ENCODE data around the gene TNRC6A. TPM values are rescaled to one million over a fixed set of nuclear protein-coding genes. Genes with fewer than 3 reads are reported as not detected.
"Not testable (repeated sequence)": the region's sequence is repeated elsewhere in the genome, so short reads cannot be mapped to it uniquely, and the experiment has no call there.

TNRC6A gene
- polyA plus RNA-seq, 10 donors = 22.5 to 54.9 (median 31.4) TPM

DNA sequence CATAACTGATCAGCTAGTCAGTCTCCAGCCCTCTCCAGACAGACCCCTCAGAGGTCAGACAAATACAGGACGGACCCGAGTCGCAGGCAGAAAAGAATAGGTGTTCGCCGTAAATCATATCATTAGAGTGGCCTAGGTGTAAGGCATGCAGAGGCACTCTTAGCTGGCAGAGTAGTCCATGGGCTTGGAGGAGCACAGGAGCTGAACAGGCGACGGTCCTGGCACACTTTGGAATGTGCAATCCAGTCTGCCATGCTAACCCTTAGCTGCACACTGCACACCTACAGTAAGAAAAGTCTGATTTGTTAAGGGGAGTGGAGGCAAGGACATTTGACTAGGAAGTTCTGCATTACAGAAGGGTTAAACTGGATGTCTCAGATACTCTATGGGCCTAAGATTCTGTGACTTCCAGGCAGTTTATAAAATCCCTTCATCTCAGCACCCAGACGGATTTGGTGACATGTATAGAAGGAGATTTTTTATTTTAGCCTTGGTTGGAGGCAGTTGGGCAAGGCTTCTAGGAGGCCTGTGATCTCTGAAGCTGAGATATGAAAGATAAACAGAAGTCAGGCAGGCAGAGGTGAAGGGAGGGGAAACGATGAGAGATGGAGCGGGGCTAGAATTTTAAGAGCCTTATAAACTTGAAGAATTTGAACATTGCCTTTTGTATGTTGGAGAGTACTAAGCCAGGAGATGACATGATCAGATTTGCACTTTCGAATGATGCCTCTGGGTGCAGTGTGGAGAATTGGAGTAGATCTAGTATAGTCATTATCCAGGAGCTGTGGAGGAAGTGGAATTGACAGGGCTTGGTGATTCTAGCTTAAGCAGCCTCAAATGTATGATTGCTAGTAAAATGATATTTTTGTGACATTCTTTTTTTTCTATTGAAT, 81.7 kb downstream of the TNRC6A start:
- no peak for DNase-seq

DNA sequence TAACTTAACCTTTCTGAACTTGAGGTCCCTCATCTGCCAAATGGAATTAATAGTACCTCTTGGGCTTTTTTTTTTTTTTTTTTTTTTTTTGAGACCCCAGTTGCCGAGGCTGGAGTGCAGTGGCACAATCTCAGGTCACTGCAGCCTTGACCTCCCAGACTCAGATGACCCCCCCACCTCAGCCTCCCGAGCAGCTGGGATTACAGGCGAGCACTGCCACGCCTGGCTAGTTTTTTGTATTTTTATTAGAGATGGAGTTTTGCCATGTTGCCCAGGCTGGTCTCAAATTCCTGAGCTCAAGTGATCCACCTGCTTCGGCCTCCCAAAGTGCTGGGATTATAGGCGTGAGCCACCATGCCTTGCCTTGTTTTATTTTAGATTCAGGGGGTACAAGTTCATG, 83.4 kb downstream of the TNRC6A start:
- DNase-seq = not testable (repeated sequence)

DNA sequence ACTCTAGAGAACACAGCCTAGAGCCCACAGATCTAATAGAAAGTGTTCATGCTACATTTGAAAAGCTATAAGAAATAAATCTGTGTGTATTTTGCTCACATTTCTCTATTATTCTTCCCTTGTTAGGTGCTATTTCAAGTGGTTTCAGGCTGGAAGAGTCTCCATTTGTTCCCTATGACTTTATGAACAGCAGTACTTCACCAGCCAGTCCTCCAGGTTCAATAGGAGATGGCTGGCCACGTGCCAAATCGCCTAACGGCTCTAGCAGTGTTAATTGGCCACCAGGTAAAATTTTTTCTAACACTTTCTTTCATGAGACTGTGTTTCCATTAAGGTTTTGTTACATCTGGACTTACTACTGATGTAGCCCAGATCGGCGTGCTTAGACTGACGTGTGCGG, 85.6 kb downstream of the TNRC6A start:
- DNase-seq = no peak

DNA sequence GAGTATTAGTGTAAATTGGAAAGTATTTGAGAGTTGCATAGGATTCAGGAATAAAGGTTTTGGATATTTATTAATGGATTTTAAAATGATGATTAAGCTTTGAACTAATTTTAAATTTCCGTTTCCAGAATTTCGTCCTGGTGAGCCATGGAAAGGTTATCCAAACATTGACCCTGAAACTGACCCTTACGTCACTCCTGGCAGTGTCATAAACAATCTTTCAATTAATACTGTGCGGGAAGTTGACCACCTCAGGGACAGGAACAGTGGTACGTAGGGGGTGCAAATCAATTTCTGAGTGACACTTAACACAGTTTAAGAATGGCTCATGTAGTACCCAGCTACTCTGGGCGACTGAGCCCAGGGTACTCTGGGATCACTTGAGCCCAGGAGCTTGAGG, 87.2 kb downstream of the TNRC6A start:
- no peak for DNase-seq

DNA sequence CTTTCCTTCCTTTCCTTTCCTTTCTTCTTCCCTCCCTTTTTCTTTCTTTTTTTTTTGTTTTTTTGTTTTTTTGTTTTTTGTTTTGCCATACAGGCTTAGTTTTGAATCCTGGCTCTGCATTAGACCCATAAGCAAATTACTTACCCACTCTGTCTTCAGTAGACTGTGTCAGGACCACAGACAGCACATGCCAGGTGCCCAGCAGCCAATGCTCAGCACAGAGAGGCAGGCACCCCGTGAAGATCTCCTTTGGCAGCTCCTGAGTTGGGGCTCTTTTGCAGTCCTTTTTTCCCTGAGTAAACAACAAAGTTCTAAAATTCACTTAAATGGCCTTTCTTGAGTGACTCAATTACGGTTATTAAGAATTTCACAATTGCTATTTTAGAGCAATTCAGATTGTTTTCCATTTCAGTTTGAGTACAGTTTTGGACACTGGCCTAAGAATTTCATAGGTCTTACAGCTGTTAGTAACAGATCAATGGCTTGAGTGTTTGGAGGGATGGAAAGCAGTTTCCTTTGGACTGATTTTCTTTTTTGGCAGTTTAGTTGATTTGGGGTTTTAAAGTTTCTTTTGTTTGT, 90.1 kb downstream of the TNRC6A start:
- no peak for DNase-seq

DNA sequence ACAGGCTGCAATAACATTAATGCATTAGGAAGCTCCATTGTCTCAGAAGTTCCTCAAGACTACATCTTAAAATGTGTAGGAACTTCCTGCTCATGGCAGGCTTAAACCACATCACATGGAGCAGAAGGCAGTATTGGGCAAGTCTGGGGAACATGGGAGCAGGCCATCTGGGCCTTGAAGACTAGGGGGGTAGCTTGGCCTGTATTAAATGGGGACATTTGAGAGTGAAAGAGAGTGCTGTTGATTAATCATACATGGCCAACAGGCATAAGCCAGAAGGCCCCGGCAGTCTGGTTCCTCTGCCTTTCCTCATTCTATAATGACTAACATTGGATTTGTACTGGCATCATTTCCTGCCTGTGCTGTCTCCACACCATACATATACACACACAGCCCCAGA, 91.1 kb downstream of the TNRC6A start:
- DNase-seq = no peak

DNA sequence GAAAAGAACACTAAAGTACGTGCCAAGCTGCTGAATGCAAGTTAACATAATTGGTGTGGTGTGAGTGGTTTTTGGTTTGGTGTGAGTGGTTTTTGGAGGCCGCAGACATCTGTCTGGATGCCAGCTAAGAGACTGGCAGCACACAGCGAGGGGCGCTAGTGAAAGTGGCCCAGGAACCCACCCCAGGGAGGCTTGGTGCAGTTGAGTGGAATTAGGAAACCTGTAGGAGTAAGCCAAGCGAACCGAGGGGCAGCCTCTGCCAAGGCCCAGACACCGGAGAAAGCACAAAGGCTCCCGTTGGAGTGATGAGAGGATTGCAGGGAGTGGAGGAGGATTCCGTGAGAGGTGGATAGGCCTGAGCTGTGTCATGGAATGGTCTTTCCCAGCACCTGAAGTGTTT, 91.7 kb downstream of the TNRC6A start:
- no peak for DNase-seq

DNA sequence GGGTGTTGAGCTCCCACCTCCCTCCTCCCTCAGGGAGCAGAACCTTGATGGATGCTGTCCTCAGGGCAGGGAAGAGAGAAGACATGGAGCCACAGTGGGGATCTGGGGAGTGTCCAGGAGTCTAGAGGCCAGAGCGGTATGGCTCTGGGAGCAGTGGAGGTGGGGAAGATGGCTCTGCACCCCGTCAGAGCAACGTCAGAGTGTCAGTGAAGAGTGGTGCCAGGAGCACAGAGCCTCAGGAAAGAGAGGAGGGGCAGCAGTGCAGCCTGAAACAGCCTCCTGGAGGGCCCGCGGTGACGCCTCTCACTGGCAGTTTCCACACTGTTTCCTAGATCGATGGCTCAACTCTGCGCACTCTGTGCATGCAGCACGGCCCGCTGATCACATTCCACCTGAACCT, 93.1 kb downstream of the TNRC6A start:
- DNase-seq = no peak

DNA sequence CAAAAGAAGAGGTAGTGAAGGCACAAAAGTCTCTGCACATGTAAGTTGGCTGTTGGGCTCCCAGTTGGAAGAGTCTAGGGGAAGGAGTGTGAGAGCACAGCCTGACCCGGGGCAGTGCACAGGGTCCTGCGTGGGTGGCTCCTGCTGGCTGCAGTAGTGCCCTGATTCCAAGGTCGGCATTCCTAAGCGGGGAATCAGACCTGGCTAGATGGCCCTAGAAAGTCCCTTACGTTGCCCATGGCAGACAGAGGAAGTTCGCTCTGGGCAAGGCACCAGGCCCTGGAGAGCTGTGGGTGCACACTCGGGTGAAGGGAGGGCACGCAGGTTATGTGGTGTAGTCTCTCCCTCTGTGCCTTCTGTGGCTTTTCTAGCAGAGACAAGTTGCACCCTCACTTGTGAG, 93.5 kb downstream of the TNRC6A start:
- no peak for DNase-seq

DNA sequence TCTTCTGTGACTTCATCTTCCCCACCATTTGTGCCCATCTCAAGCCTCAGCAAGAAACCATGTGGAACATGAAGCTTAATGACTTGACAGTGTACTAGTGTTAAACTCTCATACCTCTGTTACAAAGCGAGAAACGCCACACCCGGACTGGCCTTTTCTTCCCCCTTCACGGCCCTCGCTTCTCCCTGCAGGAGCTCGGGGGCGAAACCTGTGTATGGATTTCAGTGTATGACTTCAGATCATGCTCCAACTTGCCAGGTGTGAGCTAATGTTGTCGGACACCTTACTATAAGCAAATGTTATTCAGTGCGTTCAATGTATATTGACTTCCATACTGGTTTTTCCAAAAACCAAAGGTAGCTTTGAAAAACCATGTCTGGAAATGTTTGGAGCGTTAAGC, 96.2 kb downstream of the TNRC6A start:
- DNase-seq = no peak

DNA sequence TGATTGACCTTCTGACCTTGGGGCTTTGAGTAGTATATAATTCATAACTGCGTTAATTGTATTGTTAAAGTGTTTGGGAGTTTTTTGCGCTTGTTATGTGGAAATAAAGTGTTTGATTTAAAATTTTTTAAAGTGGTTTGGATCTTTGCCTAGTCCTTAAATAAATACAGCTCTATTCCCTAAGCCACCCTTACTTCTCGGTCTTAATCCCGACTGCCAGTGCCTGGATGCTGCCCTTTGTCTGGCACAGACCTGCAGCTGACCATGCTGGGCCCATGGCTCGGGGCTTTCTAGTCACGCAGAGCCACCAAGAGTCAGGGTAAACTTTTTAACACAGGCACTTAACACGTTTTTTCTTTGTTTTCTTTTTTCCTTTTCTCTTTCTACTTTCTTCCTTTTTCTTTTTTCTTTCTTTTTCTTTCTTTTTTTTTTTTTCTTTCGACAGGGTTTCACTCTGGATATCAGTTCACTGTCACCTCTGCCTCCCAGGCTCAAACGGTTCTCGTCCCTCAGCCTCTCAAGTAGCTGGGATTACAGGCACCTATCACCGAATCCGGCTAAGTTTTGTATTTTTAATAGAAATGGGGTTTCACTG, 96.7 kb downstream of the TNRC6A start:
- DNase-seq = no peak

DNA sequence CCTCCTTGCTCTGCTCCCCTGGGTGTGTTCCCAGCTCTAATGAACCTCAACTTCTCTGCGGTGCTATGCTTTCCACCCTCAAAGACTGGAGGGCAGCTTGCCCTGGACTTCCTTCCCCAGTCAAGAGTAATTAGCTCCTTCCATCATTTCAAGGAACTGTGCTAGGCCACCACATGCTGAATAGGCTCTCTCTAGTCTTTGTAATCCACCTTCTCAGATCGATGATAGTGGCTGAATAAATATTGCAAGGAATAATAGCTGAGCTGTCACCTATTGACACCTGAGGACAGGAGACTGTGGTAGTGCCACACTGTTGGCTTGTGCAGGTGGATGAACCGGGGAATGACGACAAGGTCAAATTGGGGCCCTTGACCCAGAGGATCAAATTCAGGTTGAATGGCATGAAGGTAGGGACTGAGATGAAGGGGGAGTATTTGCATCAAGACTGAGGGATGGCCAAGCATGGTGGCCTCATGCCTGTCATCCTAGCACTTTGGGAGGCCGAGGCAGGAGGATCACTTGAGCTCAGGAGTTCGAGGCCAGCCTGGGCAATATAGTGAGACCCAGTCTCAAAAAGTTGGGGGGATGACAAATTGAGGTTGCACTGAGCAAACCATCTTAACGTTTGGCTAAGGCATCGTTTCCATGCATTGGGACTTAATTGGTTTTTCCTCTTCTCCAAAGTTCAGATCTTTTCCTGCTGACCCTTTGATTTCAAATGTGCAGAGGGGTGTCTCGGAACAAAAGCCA, 97.5 kb downstream of the TNRC6A start:
- DNase-seq = no peak

DNA sequence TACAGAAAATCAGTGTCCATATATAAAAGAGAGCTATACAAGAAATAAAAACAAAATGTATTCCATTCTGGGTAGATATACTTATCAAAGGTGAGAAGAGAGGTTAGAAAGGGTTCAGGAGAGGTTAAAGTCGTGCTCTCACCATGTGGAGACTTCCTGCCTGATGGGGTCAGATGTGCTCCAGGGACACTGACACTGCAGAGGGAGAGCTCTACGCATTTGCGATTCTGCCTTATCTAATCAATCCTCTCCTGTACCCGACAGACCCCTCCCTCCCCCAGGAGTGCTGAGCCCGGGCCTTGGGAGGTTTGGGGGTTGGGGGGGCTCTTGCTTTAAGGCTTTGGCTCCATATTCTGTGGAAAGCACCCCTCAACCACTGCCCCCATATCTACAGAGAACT, 99.7 kb downstream of the TNRC6A start:
- DNase-seq = no peak

DNA sequence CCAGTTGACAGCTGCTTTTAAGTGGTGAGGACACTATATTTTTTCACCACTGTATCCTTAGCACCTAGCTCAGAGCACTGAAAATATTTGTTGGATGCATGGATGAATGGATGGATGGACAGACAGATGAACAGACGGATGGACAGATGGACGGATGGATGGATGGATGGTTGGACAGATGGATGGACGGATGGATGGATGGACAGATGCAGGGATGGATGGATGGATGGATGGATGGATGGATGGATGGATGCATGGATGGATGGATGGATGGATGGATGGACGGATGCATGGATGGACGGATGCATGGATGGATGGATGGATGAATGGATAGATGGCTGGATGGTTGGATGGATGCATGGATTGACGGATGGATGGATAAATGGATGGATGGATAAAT, 103.9 kb downstream of the TNRC6A start:
- no peak for DNase-seq

DNA sequence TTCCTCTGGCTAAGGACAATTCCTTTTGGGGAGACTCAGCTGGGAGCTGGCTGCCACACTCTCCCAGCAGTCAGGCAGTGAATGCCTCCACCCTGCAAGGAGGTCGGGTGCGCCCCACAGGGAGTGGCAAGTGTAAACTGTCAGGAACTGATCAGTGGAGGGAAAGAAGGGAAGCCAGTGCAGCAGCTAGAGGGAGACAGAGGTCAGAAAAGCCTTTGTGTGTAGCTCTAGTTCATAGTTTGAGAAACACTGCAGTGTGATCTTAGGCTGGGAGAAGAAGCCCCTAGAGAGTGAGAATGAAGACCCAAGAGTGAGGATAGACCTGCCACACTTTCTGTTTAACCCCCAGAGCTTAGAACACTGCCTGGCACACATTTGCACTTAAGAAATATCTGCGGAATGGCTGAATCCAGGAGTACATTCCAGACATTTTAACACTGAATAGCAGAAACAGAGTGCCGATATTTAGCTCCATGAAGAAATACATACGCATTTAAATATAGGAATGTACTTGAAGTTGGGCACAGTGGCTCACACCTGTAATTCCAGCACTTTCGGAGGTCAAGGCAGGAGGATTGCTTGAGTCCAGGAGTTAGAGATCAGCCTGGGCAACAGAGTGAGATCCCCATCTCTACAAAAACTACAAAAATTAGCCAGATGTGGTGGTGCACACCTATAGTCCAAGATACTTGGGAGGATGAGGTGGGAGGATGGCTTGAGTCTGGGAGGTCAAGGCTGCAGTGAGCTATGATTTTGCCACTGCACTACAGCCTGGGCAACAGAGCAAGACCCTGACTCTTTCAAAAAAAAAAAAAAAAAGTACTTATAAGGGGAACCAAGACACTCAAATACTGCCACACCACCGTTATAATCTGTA, 105.2 kb downstream of the TNRC6A start:
- DNase-seq = no peak

DNA sequence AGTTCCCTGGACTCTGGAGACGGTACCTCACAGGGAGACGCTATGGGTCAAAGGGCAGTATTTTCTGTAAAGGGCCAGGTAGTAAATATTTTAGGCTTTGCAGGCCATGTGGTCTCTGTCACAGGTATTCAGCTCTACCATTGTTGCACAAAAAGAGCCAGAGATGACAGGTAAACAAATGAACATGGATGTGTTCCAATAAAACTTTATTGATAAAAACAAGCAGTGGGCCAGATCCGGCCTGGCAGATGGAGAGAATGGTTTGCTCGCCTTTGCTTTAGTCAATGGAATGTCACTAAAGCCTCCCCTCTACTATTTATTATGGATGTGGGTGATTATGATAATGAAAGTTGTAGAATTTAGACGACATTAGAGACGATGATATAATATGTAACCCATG, 107.4 kb downstream of the TNRC6A start:
- DNase-seq = no peak

DNA sequence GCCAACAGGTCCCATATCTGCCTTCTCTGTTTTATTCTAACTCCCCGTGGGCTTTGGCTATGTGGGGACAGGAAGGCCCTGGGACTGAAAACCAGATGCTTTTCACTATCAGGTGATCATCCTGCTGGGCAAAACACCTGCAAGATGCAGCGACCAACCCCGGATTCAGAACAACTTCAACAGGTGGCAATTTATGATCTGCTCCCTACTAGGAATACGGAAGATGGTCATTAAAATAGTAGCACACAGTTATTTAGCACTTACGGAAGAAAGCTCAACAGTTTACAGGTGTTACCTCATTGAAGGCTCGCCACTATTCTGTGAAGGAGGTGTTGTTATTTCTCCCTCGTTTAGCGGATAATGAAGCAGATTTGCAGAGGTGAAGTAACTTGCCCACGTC, 108.5 kb downstream of the TNRC6A start:
- no peak for DNase-seq

DNA sequence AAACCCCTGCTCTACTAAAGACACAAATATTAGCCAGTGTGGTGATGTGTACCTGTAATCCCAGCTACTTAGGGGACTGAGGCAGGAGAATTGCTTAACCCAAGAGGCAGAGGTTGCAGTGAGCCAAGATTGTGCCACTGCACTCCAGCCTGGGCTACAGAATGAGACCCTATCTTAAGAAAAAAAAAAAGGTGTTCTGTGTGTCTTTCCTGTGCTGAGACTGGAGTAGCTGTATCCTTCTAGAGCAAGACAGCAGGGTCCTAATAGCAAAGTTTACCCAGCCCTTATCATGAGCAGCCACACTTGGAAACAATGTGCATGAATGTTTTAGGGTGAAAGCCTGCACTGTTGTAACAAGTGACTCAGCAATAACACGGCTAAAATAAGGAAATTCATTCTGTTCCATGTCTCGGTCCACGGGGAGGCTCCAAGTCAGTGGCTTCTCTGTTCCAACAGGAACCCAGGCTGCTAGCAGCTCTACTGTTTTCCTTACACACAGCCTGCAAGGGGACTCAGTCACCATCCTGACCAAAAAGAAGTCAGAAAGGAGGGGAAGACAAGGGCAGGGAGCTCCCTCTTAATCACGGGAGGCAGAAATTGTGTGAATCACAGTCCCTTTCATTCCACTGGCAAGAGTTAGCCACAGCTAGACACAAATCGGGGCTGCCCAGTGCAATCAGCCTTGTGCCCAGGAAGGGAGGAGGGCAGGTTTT, 109.3 kb downstream of the TNRC6A start:
- no peak for DNase-seq

DNA sequence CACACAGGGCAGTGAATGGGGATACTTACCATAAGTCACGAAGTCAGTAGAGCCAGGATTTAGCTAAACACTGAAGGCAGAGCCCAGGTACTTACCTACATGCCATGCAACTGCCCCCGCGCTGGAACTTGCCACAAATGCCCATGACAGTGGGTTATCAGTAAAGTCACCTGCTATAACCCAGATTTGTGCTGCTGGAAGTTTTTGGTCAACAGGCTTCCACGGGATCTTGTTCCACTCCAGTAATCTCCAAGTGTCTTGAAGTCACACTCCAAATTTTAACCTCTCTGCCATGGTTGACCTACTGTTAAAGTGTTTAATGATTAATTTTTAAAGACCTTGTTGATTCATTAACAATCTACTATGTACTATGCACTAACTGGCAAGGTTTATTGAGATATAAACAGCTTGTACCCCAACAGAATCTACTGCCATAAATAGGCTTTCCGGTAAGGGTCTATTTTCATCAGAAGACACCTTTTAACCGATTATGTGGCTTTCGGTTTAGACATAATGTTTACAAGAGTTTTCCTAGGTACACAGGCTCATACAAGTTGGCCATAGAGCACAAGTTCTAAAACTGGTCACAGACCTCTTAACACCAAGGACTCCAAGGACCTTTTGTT, 110.0 kb downstream of the TNRC6A start:
- no peak for DNase-seq

DNA sequence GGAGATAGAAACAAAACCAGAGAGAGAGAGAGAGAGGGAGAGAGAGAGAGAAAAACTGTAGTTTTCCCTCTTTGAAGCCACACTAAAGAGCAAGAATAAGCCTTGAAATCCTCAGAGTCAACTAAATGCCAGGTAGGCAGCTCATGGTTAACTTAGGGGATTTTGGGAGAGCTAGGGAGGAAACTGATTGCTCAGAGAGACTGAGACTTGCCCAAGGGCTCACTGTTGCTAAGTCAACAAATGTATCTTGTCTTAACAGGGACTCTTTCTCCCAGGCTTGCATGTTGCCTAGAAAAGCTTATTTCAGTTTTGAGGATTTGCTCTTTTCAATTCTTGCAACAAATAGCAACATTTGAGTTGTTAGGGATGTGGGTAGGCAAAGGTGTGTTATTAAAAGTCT, 111.8 kb downstream of the TNRC6A start:
- DNase-seq = no peak

Measured in muscle of back (tissue), 11 donors.